ENCODE data around the gene KIRREL1.

Gene KIRREL1

DNA sequence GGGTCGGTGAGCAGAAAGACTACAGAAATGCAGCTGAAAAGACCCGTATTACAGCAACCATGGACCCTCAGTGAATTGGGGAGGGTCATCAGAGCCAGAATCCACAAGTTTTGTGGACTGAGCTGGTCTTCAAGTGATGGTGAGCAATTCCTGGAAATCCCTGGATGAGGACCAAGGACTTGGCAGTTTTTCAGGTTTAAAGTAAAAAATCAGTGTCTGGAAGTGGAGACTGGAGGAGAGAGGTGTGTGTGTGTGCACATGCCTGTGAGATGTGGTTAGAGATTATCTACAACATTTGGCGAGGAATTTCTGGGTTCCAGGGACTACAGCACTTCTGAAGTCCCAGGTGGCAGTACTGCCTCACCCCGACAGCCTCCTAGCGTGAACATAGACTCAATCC is 56.4 kb downstream of the KIRREL1 start:
- TF ChIP-seq, protein P1, sequence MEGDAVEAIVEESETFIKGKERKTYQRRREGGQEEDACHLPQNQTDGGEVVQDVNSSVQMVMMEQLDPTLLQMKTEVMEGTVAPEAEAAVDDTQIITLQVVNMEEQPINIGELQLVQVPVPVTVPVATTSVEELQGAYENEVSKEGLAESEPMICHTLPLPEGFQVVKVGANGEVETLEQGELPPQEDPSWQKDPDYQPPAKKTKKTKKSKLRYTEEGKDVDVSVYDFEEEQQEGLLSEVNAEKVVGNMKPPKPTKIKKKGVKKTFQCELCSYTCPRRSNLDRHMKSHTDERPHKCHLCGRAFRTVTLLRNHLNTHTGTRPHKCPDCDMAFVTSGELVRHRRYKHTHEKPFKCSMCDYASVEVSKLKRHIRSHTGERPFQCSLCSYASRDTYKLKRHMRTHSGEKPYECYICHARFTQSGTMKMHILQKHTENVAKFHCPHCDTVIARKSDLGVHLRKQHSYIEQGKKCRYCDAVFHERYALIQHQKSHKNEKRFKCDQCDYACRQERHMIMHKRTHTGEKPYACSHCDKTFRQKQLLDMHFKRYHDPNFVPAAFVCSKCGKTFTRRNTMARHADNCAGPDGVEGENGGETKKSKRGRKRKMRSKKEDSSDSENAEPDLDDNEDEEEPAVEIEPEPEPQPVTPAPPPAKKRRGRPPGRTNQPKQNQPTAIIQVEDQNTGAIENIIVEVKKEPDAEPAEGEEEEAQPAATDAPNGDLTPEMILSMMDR (IDR thresholded peaks at IDR 0.05; ENCODE audit: control extremely low read depth, extremely low read depth, low read depth, missing control alignments) = no peak
- ChIA-PET CTCF (no interaction called here), POLR2A (no interaction called here)
- DNase-seq (ENCODE audit: extremely low spot score) = no peak

DNA sequence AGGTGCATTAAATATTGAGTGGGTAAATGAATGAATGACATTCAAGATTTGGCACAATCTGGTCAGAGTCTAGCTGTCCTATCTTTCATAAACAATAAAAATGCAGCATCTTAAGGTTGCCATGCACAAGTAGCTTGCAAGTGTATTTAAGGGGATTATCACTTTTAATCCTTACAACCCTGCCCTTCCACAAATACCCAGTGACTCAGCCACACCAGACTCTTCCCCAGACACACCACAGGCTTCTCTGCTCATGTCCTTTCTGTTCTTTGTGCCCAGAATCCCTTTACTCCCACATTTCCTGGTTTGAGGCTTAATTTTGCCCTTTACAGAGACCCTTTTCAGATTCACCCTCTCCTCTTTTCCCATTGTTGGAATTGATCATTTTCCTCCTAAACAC is 59.8 kb downstream of the KIRREL1 start:
- ChIA-PET POLR2A (no interaction called here), CTCF (interaction anchor here (1.1 kb wide), 1 partner anchor 16 kb away, joined by 3 read pairs; no protein-coding TSS in a partner anchor)
- TF ChIP-seq, protein P1 (IDR thresholded peaks at IDR 0.05; ENCODE audit: control extremely low read depth, extremely low read depth, low read depth, missing control alignments) = no peak
- no peak for DNase-seq (ENCODE audit: extremely low spot score)

DNA sequence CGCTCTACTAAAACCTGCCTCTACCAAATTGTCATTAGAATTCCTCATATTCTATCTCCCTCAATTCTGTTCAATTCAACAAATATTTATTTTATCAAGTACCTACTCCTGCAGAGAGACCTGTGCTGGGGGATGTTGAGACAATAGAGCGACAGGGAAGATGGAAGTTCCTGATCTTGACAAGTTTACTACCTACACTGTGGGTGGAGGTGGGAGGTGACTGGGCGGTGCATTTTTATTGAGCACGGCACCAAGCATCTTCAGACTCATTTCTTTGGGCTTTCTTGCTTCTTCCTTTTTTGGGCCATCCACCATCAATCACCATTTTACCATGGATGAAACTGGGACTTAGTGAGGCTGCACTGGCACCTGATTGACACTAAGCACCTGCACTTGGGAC is 61.3 kb downstream of the KIRREL1 start:
- ChIA-PET CTCF (interaction anchor here (0.8 to 1.4 kb wide), 2 partner anchors 20 to 27 kb away, joined by 3 read pairs; no protein-coding TSS in a partner anchor), POLR2A (no interaction called here)
- DNase-seq (ENCODE audit: extremely low spot score) = no peak
- TF ChIP-seq, protein P1 (IDR thresholded peaks at IDR 0.05; ENCODE audit: control extremely low read depth, extremely low read depth, low read depth, missing control alignments) = no peak

DNA sequence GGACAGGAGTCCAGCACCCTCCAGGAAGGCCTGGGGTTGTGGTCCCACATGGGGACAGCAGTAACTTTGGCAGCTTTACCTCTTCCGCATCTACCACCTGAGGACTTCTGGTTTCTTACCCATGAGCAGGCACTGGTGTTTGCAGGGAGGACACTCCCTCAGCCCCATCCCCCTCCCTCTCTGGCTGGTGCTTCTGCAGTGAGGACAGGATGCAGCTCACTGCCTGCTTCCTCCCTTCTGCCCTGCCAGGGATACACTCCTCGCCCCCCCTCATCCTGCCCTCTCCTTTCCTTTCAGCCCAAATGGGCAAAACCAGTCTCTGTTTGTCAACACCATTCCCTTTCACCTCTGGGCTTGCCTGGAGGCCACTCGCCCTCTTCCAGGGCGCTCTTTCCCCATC is 62.4 kb downstream of the KIRREL1 start:
- POLR2A ChIA-PET = no interaction called here
- DNase-seq (ENCODE audit: extremely low spot score) = no peak
- TF ChIP-seq, protein P1 (IDR thresholded peaks at IDR 0.05; ENCODE audit: control extremely low read depth, extremely low read depth, low read depth, missing control alignments) = no peak
- CTCF ChIA-PET = interaction anchor here (1.4 kb wide), 1 partner anchor 22 kb away, joined by 3 read pairs; no protein-coding TSS in a partner anchor

DNA sequence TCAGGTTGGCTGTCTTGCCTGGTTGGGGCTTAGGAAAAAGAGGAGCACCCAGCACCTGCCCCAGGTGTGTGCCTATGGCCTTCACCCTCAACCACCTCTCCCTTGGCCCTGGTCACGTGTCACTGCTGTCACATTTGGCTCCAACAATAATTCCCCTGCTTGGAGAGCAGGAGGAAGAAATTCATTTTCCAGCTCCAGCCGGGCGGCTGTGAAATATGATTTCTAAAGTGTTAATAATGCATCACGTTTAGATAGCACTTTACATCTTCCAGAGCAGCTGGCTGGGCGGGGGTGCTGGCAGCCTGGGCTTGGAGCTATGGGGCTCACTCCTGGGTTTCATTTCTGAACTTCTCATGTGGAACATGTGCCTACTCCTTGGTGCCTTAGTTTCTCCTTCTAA is 63.1 kb downstream of the KIRREL1 start:
- ChIA-PET POLR2A (no interaction called here), CTCF (no interaction called here)
- DNase-seq (ENCODE audit: extremely low spot score) = no peak
- TF ChIP-seq, protein P1 (IDR thresholded peaks at IDR 0.05; ENCODE audit: control extremely low read depth, extremely low read depth, low read depth, missing control alignments) = no peak

DNA sequence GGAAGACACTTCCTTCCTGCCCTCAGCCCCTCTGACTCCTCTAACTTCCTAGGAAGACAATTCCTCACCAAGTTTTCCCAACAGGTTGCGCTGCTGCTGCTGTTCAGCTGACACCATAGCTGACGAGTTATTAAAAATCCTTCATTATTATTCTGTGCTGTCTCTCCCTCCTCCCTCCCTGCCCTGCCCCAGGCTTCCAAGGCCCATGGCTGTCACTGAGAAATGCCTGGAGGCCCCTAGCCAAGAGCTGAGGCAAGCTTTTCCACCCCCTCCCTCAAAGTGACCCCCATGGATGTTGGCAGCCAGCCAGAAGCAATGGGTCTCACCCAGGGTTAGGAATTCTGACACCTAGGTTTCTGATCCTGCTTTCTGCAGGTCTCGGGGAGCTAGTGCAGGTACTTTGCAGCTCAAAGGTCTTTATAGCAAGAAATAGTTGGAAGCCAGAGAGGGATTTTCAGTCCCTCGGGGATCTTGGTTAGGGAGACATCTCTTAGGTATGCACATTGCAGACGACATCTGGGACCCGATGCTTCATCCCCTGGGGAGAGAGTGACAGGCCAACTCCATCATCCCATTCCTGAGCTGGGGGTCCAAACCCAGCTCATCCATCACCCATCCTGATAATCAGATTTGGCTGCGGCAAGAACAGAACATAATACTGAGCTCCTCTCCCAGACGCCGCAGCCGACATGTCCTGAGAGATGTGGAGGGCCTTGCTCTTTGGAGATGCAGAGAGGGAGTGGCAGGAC is 65.0 kb downstream of the KIRREL1 start:
- CTCF ChIA-PET = interaction anchor here (0.9 kb wide), 1 partner anchor 66 kb away, joined by 3 read pairs; no protein-coding TSS in a partner anchor

More for the DNA sequence above, 65.0 kb downstream of the KIRREL1 start:
- TF ChIP-seq, protein P1 (IDR thresholded peaks at IDR 0.05; ENCODE audit: control extremely low read depth, extremely low read depth, low read depth, missing control alignments) = no peak
- POLR2A ChIA-PET = no interaction called here
- no peak for DNase-seq (ENCODE audit: extremely low spot score)
